MM.1S (cell line): ENCODE measurements around the gene LCTL.
"Not testable (repeated sequence)": the region's sequence is repeated elsewhere in the genome, so short reads cannot be mapped to it uniquely, and the experiment has no call there.

Source experiments
- DNase-seq: peaks from one replicate; pipeline ENCODE4 v3.0.0-alpha.2; 2015
- H2AFZ ChIP-seq: fragments of 300-600 bp; sonication (generic); 2 replicates; pipeline ENCODE4 v1.6.0; 2016; ENCODE audit warnings: antibody characterized with exemption, low read length
- H3F3A ChIP-seq: fragments of 300-600 bp; sonication (generic); 2 replicates; pipeline ENCODE4 v1.6.1; 2016; ENCODE audit warnings: mild to moderate bottlenecking, antibody characterized with exemption, low read length, moderate library complexity, mixed read lengths; ENCODE audit not compliant: insufficient read depth
- H3K27ac ChIP-seq: fragments of 300-600 bp; sonication (generic); 2 replicates; pipeline ENCODE4 v1.5.1; 2016; ENCODE audit warnings: mild to moderate bottlenecking, low read length
- H3K27me3 ChIP-seq: fragments of 300-600 bp; sonication (generic); replicated peaks from 2 replicates; pipeline ENCODE4 v1.6.0; 2016; ENCODE audit warnings: low read length; ENCODE audit not compliant: insufficient read depth
- H3K36me3 ChIP-seq: fragments of 300-600 bp; sonication (generic); replicated peaks from 2 replicates; pipeline ENCODE4 v1.6.1; 2016; ENCODE audit warnings: mild to moderate bottlenecking, low read length, mixed read lengths; ENCODE audit not compliant: insufficient read depth
- H3K4me1 ChIP-seq: fragments of 300-600 bp; sonication (generic); 2 replicates; pipeline ENCODE4 v1.6.1; 2016; ENCODE audit warnings: low read length, mixed read lengths
- H3K4me2 ChIP-seq: fragments of 300-600 bp; sonication (generic); 2 replicates; pipeline ENCODE4 v1.6.0; 2016; ENCODE audit warnings: low read depth, low read length
- H3K4me3 ChIP-seq: fragments of 300-600 bp; sonication (generic); 2 replicates; pipeline ENCODE4 v1.5.1; 2016; ENCODE audit warnings: low read length, mixed read lengths
- H3K79me2 ChIP-seq: fragments of 300-600 bp; sonication (generic); 2 replicates; pipeline ENCODE4 v1.6.1; 2016; ENCODE audit warnings: mixed run types, low read length, mixed read lengths
- H3K9ac ChIP-seq: fragments of 300-600 bp; sonication (generic); 2 replicates; pipeline ENCODE4 v1.6.1; 2016; ENCODE audit warnings: low read length, mixed read lengths
- H3K9me2 ChIP-seq: fragments of 300-600 bp; sonication (generic); replicated peaks from 2 replicates; pipeline ENCODE4 v1.6.1; 2016; ENCODE audit warnings: mild to moderate bottlenecking, low read length, mixed read lengths; ENCODE audit not compliant: insufficient read depth
- H3K9me3 ChIP-seq: fragments of 300-600 bp; sonication (generic); replicated peaks from 2 replicates; pipeline ENCODE4 v1.6.1; 2016; ENCODE audit warnings: mild to moderate bottlenecking, low read length, mixed read lengths; ENCODE audit not compliant: insufficient read depth
- H4K20me1 ChIP-seq: fragments of 300-600 bp; sonication (generic); 2 replicates; pipeline ENCODE4 v1.6.1; 2016; ENCODE audit warnings: mild to moderate bottlenecking, low read length, moderate library complexity, mixed read lengths; ENCODE audit not compliant: insufficient read depth
- CTCF ChIP-seq: fragments of 300-600 bp; sonication (generic); IDR thresholded peaks from 2 replicates; pipeline ENCODE4 v1.5.1; 2016; ENCODE audit warnings: antibody characterized with exemption, low read length, mixed read lengths
- EZH2 ChIP-seq: fragments of 300-600 bp; sonication (generic); optimal IDR thresholded peaks from 2 replicates; pipeline ENCODE3; 2017; ENCODE audit warnings: low read depth, mild to moderate bottlenecking, antibody characterized with exemption, low read length, mixed read lengths
- EZH2phosphoT487 ChIP-seq: fragments of 300-600 bp; sonication (generic); IDR thresholded peaks from 2 replicates; pipeline ENCODE4 v1.6.1; 2018; ENCODE audit warnings: antibody characterized with exemption, low read length

Gene LCTL

DNA sequence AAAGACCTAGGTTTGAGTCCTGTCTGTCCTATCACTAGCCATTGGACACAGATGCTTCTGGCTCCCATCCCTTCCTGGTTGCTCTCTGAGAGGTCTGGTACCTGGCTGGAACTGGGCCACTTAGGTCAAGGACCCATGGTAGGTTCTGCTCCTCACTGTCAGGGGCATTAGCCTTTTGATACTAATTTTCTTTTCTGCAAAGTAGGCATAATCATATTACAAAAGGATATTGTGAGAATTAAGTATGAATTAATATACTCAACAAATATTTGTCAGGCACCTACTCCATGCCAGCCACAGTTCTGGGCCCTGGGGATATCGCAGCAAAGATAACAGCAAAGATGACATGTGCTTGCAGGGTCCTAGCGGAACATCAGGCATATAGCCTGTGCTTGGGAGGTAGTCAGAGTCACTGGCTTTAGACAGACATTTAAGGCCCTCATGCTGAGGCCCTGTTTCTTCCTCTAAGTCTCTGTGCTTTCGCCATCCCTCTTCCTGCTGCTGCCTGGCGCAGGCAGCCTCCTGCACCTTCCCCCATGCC lies 25.6 kb upstream of the LCTL start:
- H3K9ac ChIP-seq = no peak overlapping the region
- no peaks in the 10 kb centered on the region for H3K27me3 ChIP-seq
- no peaks in the 10 kb centered on the region for H3K79me2 ChIP-seq
- H4K20me1 ChIP-seq = no peaks in the 10 kb centered on the region
- DNase-seq = no peak
- no peak overlapping the region for H3K4me3 ChIP-seq
- no peak overlapping the region for H3K4me2 ChIP-seq
- no peaks in the 10 kb centered on the region for H3K9me3 ChIP-seq
- no peaks in the 10 kb centered on the region for H3K4me1 ChIP-seq
- no peak overlapping the region for H2AFZ ChIP-seq
- no peaks in the 10 kb centered on the region for H3F3A ChIP-seq
- no peaks in the 10 kb centered on the region for H3K9me2 ChIP-seq
- no peaks in the 10 kb centered on the region for H3K36me3 ChIP-seq
- TF ChIP-seq CTCF (no peak), EZH2 (no peak), EZH2phosphoT487 (no peak)
- H3K27ac ChIP-seq = no peak overlapping the region

DNA sequence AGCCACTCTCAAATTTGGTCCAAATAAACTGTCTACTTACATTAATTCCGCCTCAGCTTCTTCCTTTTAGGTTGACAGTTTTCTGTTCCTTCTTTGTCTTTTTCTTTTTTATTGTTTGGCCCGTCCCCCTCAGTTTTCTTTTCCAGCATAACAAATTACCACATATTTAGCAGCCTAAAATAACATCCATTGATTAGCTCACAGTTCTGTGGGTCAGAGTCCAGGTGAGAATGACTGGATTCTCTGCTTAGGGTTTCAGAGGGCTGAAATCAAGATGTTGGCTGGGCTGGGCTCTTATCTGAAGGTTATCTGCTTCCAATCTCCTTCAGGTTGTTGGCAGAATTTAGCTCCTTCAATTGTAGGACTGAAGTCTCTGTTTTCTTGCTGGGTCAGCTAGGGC lies 24.6 kb upstream of the LCTL start:
- Histone ChIP-seq H3K27ac (no peak overlapping the region), H4K20me1 (no peaks in the 10 kb centered on the region), H3K36me3 (no peaks in the 10 kb centered on the region), H3K4me3 (no peak overlapping the region), H3F3A (no peaks in the 10 kb centered on the region), H3K9me2 (no peaks in the 10 kb centered on the region), H3K4me2 (no peak overlapping the region), H3K4me1 (no peaks in the 10 kb centered on the region), H3K9ac (no peak overlapping the region), H3K79me2 (no peaks in the 10 kb centered on the region), H3K27me3 (no peaks in the 10 kb centered on the region), H3K9me3 (no peaks in the 10 kb centered on the region), H2AFZ (no peak overlapping the region)
- no peak for TF ChIP-seq EZH2
- TF ChIP-seq CTCF = no peak
- TF ChIP-seq EZH2phosphoT487 = no peak
- DNase-seq = no peak

GRCh38 chr15:66589429-66589828 lies 23.6 kb upstream of the LCTL start:
- not testable (repeated sequence) for H3K79me2 ChIP-seq, H3K9ac ChIP-seq, H2AFZ ChIP-seq, H3K27me3 ChIP-seq, H3K4me1 ChIP-seq, H3K9me3 ChIP-seq, H3K4me3 ChIP-seq, DNase-seq, H3F3A ChIP-seq, H4K20me1 ChIP-seq, H3K4me2 ChIP-seq, H3K36me3 ChIP-seq, H3K27ac ChIP-seq, H3K9me2 ChIP-seq

GRCh38 chr15:66588971-66589370 lies 23.2 kb upstream of the LCTL start:
- Histone ChIP-seq H4K20me1 (no peaks in the 10 kb centered on the region), H3K9me3 (no peaks in the 10 kb centered on the region), H3K4me1 (no peaks in the 10 kb centered on the region), H2AFZ (0 out of 2 replicates have a peak overlapping the region, but pooled peaks have one; percentile 14), H3K4me3 (no peak overlapping the region), H3K9me2 (no peaks in the 10 kb centered on the region), H3K27ac (no peak overlapping the region), H3K27me3 (no peaks in the 10 kb centered on the region), H3K4me2 (peak overlapping the region; percentile 20; the same call in 1 of the 2 replicates), H3K9ac (no peak overlapping the region), H3F3A (no peaks in the 10 kb centered on the region), H3K36me3 (no peaks in the 10 kb centered on the region), H3K79me2 (no peaks in the 10 kb centered on the region)
- no peak for TF ChIP-seq CTCF
- TF ChIP-seq EZH2phosphoT487 = no peak
- TF ChIP-seq EZH2 = no peak
- DNase-seq = no peak
